ENCODE data around the gene ZNF219. TPM values are rescaled to one million over a fixed set of nuclear protein-coding genes. Genes with fewer than 3 reads are reported as not detected.

Gene ZNF219
- total RNA-seq, 3 donors from 2014 or later: 32.4 to 62.2 (median 32.8) TPM

DNA sequence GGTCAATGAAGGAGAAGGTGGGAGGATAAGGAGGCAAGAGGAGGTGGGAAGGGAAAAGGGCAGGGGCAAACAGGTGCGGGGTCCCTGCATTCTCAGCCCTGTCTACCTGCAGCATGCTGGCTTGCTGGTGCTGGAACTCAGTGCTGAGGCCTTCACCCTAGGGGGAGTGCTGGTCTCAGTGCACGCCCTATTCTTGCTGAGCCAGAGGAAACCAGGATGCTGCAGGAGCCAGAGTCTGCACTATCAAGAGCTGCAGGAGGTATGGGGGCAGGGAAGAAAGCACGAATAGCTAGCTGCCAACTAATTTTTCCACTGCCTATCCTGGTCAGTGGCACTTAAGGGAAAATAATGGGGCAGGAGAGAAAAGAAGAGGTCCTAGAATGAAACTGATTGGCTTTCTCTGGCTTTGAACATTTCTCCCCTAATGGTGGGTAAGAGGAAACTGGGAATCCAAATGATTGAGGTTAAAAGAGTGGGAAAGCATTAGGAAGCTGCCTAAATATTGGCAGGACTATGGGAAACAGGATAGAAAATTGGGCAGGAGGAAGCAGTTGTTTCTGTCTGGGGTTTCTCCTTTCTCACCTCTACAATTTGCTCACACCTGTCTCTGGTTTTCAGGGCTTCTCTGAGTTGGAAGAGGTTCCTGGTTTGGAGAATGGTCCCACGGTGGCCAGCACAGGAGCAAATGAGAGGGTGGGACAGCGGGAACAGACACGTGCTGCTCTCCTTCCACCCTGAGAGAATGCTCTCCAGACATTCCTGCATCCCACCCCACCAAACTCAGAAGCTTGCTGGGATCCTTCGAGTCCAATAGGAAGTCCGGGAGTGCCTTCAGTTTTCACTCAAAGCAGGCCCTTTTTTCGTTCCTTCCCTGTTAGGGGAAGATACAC, 4.3 kb upstream of the ZNF219 start:
- no peaks in the 10 kb centered on the region for H3K9me3 ChIP-seq
- peak overlapping the region; percentile 64 to 86 (median 73) for H3K4me3 ChIP-seq
- peak overlapping the region; percentile 98 to 99 for H3K27ac ChIP-seq
- H3K27me3 ChIP-seq: no peaks in the 10 kb centered on the region
- peak in 1 of 2 donors; percentile 11 for DNase-seq (ENCODE audit: low spot score in 2 of 2)
- TF ChIP-seq, protein P1, sequence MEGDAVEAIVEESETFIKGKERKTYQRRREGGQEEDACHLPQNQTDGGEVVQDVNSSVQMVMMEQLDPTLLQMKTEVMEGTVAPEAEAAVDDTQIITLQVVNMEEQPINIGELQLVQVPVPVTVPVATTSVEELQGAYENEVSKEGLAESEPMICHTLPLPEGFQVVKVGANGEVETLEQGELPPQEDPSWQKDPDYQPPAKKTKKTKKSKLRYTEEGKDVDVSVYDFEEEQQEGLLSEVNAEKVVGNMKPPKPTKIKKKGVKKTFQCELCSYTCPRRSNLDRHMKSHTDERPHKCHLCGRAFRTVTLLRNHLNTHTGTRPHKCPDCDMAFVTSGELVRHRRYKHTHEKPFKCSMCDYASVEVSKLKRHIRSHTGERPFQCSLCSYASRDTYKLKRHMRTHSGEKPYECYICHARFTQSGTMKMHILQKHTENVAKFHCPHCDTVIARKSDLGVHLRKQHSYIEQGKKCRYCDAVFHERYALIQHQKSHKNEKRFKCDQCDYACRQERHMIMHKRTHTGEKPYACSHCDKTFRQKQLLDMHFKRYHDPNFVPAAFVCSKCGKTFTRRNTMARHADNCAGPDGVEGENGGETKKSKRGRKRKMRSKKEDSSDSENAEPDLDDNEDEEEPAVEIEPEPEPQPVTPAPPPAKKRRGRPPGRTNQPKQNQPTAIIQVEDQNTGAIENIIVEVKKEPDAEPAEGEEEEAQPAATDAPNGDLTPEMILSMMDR (IDR thresholded peaks at IDR 0.05): no peak
- no peak for TF ChIP-seq POLR2AphosphoS5 (IDR thresholded peaks at IDR 0.05)
- no peak for TF ChIP-seq POLR2A (IDR thresholded peaks at IDR 0.05)
- peaks cover 8 to 22% of the 10 kb centered on the region in 2 donors for H3K4me1 ChIP-seq
- no peaks in the 10 kb centered on the region for H3K36me3 ChIP-seq
- intact Hi-C loops (cut with DNase I; ENCODE audit: low total_unique reads): no loop called here

DNA sequence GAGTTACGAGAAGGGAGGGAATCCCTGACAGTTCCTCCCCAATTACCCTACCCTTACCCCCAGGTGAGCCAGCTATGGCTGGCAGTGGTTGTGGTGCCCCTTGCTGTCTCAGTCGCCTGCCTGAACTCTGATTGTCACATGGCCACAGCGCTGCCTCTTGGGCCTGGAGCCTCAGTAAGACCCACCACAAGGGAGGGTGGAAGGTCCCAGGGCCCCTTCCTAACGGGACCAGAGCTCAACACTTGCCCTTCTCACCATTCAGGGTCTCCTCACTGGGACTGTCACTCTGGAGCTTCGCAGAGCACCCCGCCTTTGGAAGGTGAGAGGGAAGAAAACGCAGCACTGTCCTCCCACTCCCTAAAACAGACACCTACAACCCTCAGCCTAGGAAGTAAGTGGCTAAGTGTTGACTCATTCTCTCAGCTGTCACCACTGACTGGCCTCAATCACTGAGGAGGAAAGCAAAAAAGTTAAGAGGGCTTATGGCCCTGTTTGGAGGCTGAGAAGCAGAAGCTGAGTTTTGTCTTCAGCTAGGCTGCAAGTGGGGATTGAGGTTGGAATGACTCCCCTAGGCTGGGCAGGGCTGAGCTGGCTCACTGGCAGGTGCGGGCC, 3.5 kb upstream of the ZNF219 start:
- Histone ChIP-seq H3K9me3 (no peaks in the 10 kb centered on the region), H3K4me1 (peaks cover 6 to 22% of the 10 kb centered on the region in 2 donors), H3K27me3 (no peaks in the 10 kb centered on the region), H3K27ac (no peak overlapping the region), H3K36me3 (no peaks in the 10 kb centered on the region), H3K4me3 (no peak overlapping the region)
- intact Hi-C loops (cut with DNase I; ENCODE audit: low total_unique reads): no loop called here
- peak in 1 of 2 donors; percentile 14 for DNase-seq (ENCODE audit: low spot score in 2 of 2)
- TF ChIP-seq, protein P1 (IDR thresholded peaks at IDR 0.05): no peak
- TF ChIP-seq POLR2A (IDR thresholded peaks at IDR 0.05) (no peak), POLR2AphosphoS5 (IDR thresholded peaks at IDR 0.05) (no peak)

DNA sequence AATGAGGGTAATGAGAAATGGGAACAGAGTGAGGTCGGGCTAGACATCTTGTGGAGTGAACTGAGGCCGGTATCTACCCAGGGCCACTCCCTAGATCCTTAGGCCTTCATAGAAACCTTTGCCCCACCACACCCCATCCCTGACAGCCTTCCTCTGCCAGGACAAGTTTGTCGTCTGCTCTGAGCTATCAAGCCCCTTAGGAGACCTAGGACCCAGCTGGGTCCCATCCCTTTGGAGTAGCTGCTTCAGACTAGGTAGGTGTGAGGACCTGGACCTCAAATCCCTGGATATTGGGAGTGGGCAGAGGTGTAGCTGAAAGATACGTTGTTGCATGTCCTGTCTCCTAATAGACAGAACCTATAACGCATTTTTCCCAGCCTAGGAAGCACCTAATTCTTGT, 2.5 kb upstream of the ZNF219 start, which contains the start of gene TMEM253:
TMEM253 (plus strand) TSS at position 136 of the 400 bp plus-strand sequence. CDS start 278 bp downstream, outside the sequence.
- H3K4me1 ChIP-seq: peaks cover 0 to 15% of the 10 kb centered on the region in 2 donors
- DNase-seq (ENCODE audit: low spot score in 2 of 2): no peak
- no peaks in the 10 kb centered on the region for H3K27me3 ChIP-seq
- H3K9me3 ChIP-seq: no peaks in the 10 kb centered on the region
- H3K36me3 ChIP-seq: no peaks in the 10 kb centered on the region
- intact Hi-C loops (cut with DNase I; ENCODE audit: low total_unique reads): no loop called here
- TF ChIP-seq POLR2A (IDR thresholded peaks at IDR 0.05): no peak
- TF ChIP-seq POLR2AphosphoS5 (IDR thresholded peaks at IDR 0.05): no peak
- TF ChIP-seq, protein P1 (IDR thresholded peaks at IDR 0.05): no peak
- H3K4me3 ChIP-seq: no peak within 1 kb of the TSS
- peak within 1 kb of the TSS; percentile 94 to 98 for H3K27ac ChIP-seq

DNA sequence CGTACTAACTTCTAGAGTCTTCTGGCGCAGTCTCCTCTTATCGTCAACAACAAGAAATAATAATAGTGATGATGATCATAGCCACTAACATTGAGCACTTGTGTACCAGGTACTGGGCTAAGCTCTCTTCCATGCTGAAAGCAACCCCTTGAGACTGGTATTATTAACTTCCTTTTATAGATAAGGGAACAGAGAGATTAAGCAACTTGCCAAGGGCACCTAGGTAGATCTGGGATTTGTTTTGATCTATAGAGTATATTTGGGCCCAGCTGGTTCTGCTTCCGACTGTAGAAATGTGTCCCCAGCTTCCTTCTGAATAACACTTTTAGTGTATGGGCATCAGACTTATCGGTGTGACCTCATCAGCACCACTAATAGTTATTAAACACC, 1.1 kb upstream of the ZNF219 start:
- TF ChIP-seq, protein P1 (IDR thresholded peaks at IDR 0.05): no peak
- TF ChIP-seq POLR2A (IDR thresholded peaks at IDR 0.05) (no peak), POLR2AphosphoS5 (IDR thresholded peaks at IDR 0.05) (no peak)
- H3K27me3 ChIP-seq: no peaks in the 10 kb centered on the region
- H3K9me3 ChIP-seq: no peaks in the 10 kb centered on the region
- peaks cover 0 to 9% of the 10 kb centered on the region in 2 donors for H3K4me1 ChIP-seq
- intact Hi-C loops (cut with DNase I; ENCODE audit: low total_unique reads): no loop called here
- peak overlapping the region; percentile 94 to 98 for H3K27ac ChIP-seq
- no peak for DNase-seq (ENCODE audit: low spot score in 2 of 2)
- H3K4me3 ChIP-seq: peak overlapping the region in 2 of 3 donors; percentile 68 to 88
- H3K36me3 ChIP-seq: no peaks in the 10 kb centered on the region

Measured in breast epithelium (tissue), 4 donors.